K562 (cell line): ENCODE results near the gene SIM2. TPM values are rescaled to one million over a fixed set of nuclear protein-coding genes. Genes with fewer than 3 reads are reported as not detected.

Experiments
- ATAC-seq: fragments of 200-7000 bp; cut with Tn5 transposase; 3 replicates; pipeline ENCODE4 v1.9.1; 2020; ENCODE audit warnings: moderate library complexity
- BruUV-seq: library from RNA; stranded (reverse); fragments of 400-500 nt; replicated peaks from 2 replicates; lab custom pipeline; 2021; lab: Mats Ljungman, UMichigan
- CTCF ChIA-PET: fragments of 300-600 bp; formaldehyde crosslinking; extraction: SDS; loops from one replicate; lab custom pipeline; 2021; ENCODE audit warnings: low intra/inter-chr PET ratio; lab: Yijun Ruan, JAX
- POLR2A ChIA-PET: fragments of 300-600, 350-650 bp; sonication (Branson Sonifier 250); formaldehyde crosslinking; extraction: SDS; loops from one replicate; lab custom pipeline; 2021; ENCODE audit warnings: antibody characterized with exemption, inconsistent platforms; lab: Yijun Ruan, JAX
- DNase-seq, 4 experiments: peaks; one replicate each; pipeline versions ENCODE4 v3.0.0 to v3.0.0-alpha.2; 2011 to 2018; ENCODE audit warnings: low spot score in 3 of 4, mixed read lengths in 3 of 4; ENCODE audit errors: extremely low read depth in 1 of 4
- FAIRE-seq: peaks from 2 replicates; lab custom pipeline; 2011; peaks lifted over from hg19 to GRCh38; lab: Jason Lieb, UNC
- H2AFZ ChIP-seq: 2 replicates; pipeline ENCODE4 v1.6.0; 2011; ENCODE audit warnings: low read depth, low read length, control low read depth, inconsistent platforms
- H3K27ac ChIP-seq: fragments of 200-600 bp; 3 replicates; pipeline ENCODE4 v1.8.0; 2011; ENCODE audit warnings: low read depth, mild to moderate bottlenecking, control low read depth, inconsistent platforms, low read length, moderate library complexity, mixed read lengths; ENCODE audit errors: extremely low read depth
- H3K27me3 ChIP-seq, 2 experiments: fragments of 300-600 bp in 1 of 2; 2 replicates in 1 of 2; 3 replicates in 1 of 2; pipeline versions ENCODE4 v1.6.0 to v1.8.0; 2011; ENCODE audit warnings: inconsistent platforms in 2 of 2, low read length in 2 of 2, mild to moderate bottlenecking in 1 of 2, mixed read lengths in 1 of 2, moderate library complexity in 1 of 2; ENCODE audit not compliant: control insufficient read depth in 2 of 2, insufficient read depth in 2 of 2
- H3K36me3 ChIP-seq: fragments of 300-600 bp; 3 replicates; pipeline ENCODE4 v1.8.0; 2011; ENCODE audit warnings: mild to moderate bottlenecking, low read length, inconsistent platforms; ENCODE audit not compliant: control insufficient read depth, insufficient read depth
- H3K4me1 ChIP-seq, 2 experiments: fragments of 200-600 bp in 1 of 2; replicated peaks in 1 of 2; 2 replicates in 1 of 2; 3 replicates in 1 of 2; pipeline versions ENCODE4 v1.5.1 to v1.8.0; 2011; ENCODE audit warnings: inconsistent platforms in 2 of 2, low read length in 2 of 2, mild to moderate bottlenecking in 1 of 2, mixed read lengths in 1 of 2, moderate library complexity in 1 of 2; ENCODE audit not compliant: control insufficient read depth in 2 of 2, insufficient read depth in 2 of 2
- H3K4me2 ChIP-seq: 2 replicates; pipeline ENCODE4 v1.6.1; 2011; ENCODE audit warnings: low read length, control low read depth, inconsistent platforms, mixed read lengths; ENCODE audit not compliant: insufficient read depth
- H3K4me3 ChIP-seq: fragments of 200-600 bp; sonication (generic), shearing (Covaris generic); 2 replicates; pipeline ENCODE4 v1.5.1; 2016; ENCODE audit warnings: control low read depth, inconsistent platforms
- H3K79me2 ChIP-seq: fragments of 200-600 bp; 3 replicates; pipeline ENCODE4 v1.8.0; 2011; ENCODE audit warnings: low read length, inconsistent platforms; ENCODE audit not compliant: control insufficient read depth, insufficient read depth
- H3K9ac ChIP-seq, 2 experiments: 2 replicates each; pipeline versions ENCODE4 v1.6.0 to v1.6.1; 2011; ENCODE audit warnings: low read depth in 2 of 2, low read length in 2 of 2, control low read depth in 1 of 2, inconsistent platforms in 1 of 2, mild to moderate bottlenecking in 1 of 2, mixed read lengths in 1 of 2; ENCODE audit not compliant: insufficient read depth in 1 of 2
- H3K9me1 ChIP-seq: one replicate; pipeline ENCODE4 v1.6.0; 2011; ENCODE audit warnings: inconsistent platforms, mild to moderate bottlenecking, low read length, moderate library complexity; ENCODE audit not compliant: control insufficient read depth, insufficient read depth
- H3K9me3 ChIP-seq: replicated peaks from 2 replicates; pipeline ENCODE4 v1.5.1; 2011; ENCODE audit warnings: low read depth, low read length, inconsistent platforms; ENCODE audit not compliant: control insufficient read depth, insufficient read depth
- H4K20me1 ChIP-seq: replicated peaks from 2 replicates; pipeline ENCODE4 v1.6.1; 2011; ENCODE audit warnings: low read length, inconsistent platforms, mixed read lengths; ENCODE audit not compliant: control insufficient read depth, insufficient read depth
- C11orf30 ChIP-seq: fragments of 450-650 bp; IDR thresholded peaks from 2 replicates; pipeline ENCODE4 v1.6.1; 2016; ENCODE audit warnings: low read depth, mild to moderate bottlenecking
- CBFB ChIP-seq: sonication (generic); formaldehyde crosslinking; IDR thresholded peaks from 2 replicates; pipeline ENCODE4 v1.4.0; 2020; ENCODE audit warnings: mild to moderate bottlenecking, missing genetic modification reagents
- RAD21 ChIP-seq, 2 experiments: fragments of 250-450 bp in 1 of 2; fragments of 450-650 bp in 1 of 2; sonication (Bioruptor Pico) in 1 of 2; formaldehyde crosslinking in 1 of 2; IDR thresholded peaks in 1 of 2; conservative IDR thresholded peaks in 1 of 2; 2 replicates each; pipeline versions ENCODE4 v1.4.0 to v1.8.0; 2020 to 2022; ENCODE audit warnings: mild to moderate bottlenecking in 2 of 2, moderate library complexity in 1 of 2
- WGBS: fragments of 100-300 bp; shearing (Covaris generic); methylation state at CpG from one replicate; pipeline ENCODE4 v1.1.6; 2016; ENCODE audit warnings: low coverage, mixed read lengths; ENCODE audit not compliant: insufficient coverage; ENCODE audit errors: missing lambda C conversion rate; 5-methylcytosine and 5-hydroxymethylcytosine counted together
- in situ Hi-C: fragments of 300-500 bp; cut with MboI; formaldehyde crosslinking; loops from 4 replicates; pipeline ENCODE4 v1.15.0; 2018; ENCODE audit warnings: inconsistent platforms, mixed read lengths
- intact Hi-C: fragments of 100-400 bp; cut with micrococcal nuclease; formaldehyde crosslinking; loops from 2 replicates; pipeline ENCODE4 v1.14.2; 2022
- polyA plus RNA-seq, 8 experiments: library from polyadenylated mRNA; depleted of rRNA in 4 of 8; stranded (reverse) in 5 of 8; unstranded in 3 of 8; fragments of >200 nt; fragmentation: Nextera tagmentation in 2 of 8; fragmentation: Illumina TruSeq in 1 of 8; extraction: Ambion mirVana in 2 of 8; extraction: Trizol in 1 of 8; gene quantifications; 2 replicates each; pipeline versions ENCODE4 v1.2.1 to v1.2.3, GENCODE V29; 2011 to 2014; ENCODE audit warnings: inconsistent platforms in 1 of 8, missing spikeins in 1 of 8
- total RNA-seq, 7 experiments: library from RNA; depleted of rRNA in 6 of 7; stranded (reverse); fragments of >200 nt in 6 of 7; fragmentation: Illumina TruSeq in 2 of 7; extraction: Trizol in 2 of 7; gene quantifications; 2 replicates each; pipeline versions ENCODE4 v1.2.1 to v1.2.3, GENCODE V29; 2011 to 2021; ENCODE audit warnings: low replicate concordance in 1 of 7
- TF ChIP-seq, protein P1 (sequence below), 3 experiments: IDR thresholded peaks in 2 of 3; conservative IDR thresholded peaks in 1 of 3; 2 replicates each; pipeline ENCODE4 v1.5.1; 2011 to 2012; ENCODE audit warnings: low read length in 3 of 3, mild to moderate bottlenecking in 3 of 3, control low read depth in 2 of 3, improper control_type of control experiment in 1 of 3, inconsistent platforms in 1 of 3, low read depth in 1 of 3, mixed read lengths in 1 of 3, moderate library complexity in 1 of 3; ENCODE audit not compliant: insufficient read depth in 2 of 3

The SIM2 gene
- total and polyA plus RNA-seq, 9 of the 15 experiments (the other 6 are each of a cell fraction or from before 2014, with no cell fraction given): 0.07 to 0.11 (median 0.08) TPM; not detected in 6

DNA sequence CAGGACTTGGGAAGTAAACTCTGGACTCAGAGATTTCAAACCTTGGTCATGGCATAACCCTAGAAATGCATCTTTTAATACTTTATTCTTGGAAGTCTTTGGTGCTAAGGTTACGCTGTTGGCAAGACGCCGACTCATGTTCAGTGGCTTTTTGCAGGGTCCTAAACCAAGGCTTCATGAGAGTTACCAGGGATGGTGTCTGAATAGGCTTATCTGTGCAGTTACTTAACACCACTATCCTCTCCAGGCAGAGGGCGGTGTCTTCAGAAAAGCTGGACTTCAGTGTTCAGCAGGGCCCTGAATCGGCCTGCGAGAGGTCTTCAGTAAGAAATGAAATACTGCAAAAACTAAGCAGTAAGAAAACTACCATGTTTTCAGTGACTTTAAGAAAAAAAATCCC, 58.3 kb downstream of the SIM2 start:
- H3K79me2 ChIP-seq: no peaks in the 10 kb centered on the region
- no peaks in the 10 kb centered on the region for H3K4me1 ChIP-seq
- no TSS peak for BruUV-seq
- H3K4me2 ChIP-seq: no peak overlapping the region
- H3K27me3 ChIP-seq: no peaks in the 10 kb centered on the region
- DNase-seq (peak in 1 of 4 experiments; percentile 24), FAIRE-seq (no peak), ATAC-seq (peak; percentile 75)
- in situ Hi-C loops (no loop called here), intact Hi-C loops (no loop called here)
- H3K9me3 ChIP-seq: no peaks in the 10 kb centered on the region
- no peak overlapping the region for H2AFZ ChIP-seq
- no peak overlapping the region for H3K9ac ChIP-seq
- H3K27ac ChIP-seq: no peak overlapping the region
- no peaks in the 10 kb centered on the region for H3K9me1 ChIP-seq
- TF ChIP-seq, protein P1, sequence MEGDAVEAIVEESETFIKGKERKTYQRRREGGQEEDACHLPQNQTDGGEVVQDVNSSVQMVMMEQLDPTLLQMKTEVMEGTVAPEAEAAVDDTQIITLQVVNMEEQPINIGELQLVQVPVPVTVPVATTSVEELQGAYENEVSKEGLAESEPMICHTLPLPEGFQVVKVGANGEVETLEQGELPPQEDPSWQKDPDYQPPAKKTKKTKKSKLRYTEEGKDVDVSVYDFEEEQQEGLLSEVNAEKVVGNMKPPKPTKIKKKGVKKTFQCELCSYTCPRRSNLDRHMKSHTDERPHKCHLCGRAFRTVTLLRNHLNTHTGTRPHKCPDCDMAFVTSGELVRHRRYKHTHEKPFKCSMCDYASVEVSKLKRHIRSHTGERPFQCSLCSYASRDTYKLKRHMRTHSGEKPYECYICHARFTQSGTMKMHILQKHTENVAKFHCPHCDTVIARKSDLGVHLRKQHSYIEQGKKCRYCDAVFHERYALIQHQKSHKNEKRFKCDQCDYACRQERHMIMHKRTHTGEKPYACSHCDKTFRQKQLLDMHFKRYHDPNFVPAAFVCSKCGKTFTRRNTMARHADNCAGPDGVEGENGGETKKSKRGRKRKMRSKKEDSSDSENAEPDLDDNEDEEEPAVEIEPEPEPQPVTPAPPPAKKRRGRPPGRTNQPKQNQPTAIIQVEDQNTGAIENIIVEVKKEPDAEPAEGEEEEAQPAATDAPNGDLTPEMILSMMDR (IDR thresholded peaks at IDR 0.05 in 2 of 3, conservative IDR thresholded peaks at IDR 0.05 in 1 of 3; ENCODE audit: insufficient read depth in 2 of 3, low read depth in 1 of 3, low read length in 3 of 3): 0 out of 6 replicates have a peak, but pooled peaks of 1 of the 3 experiments have one; percentile 11
- no peak for TF ChIP-seq C11orf30
- TF ChIP-seq RAD21 (CRISPR knock-in tag; conservative IDR thresholded peaks at IDR 0.05 in 1 of 2, IDR thresholded peaks at IDR 0.05 in 1 of 2): no peak
- TF ChIP-seq CBFB (CRISPR knock-in tag): no peak
- 76% methylated on average over 6 of the region's 6 CpGs for WGBS
- H3K4me3 ChIP-seq: no peak overlapping the region
- ChIA-PET POLR2A (interaction anchor here (1.5 kb wide), 1 partner anchor 9 kb away, joined by 4 read pairs; no protein-coding TSS in a partner anchor), CTCF (no interaction called here)
- 0 out of 3 replicates have a peak, but pooled peaks cover 6% of the 10 kb centered on the region for H3K36me3 ChIP-seq
- no peaks in the 10 kb centered on the region for H4K20me1 ChIP-seq
